GM21447 (cell line): ENCODE measurements around the gene ADAMTS2.
"Not testable (repeated sequence)": the region's sequence is repeated elsewhere in the genome, so short reads cannot be mapped to it uniquely, and the experiment has no call there.

Source experiments
- ATAC-seq: cut with Tn5 transposase; IDR thresholded peaks from one replicate; pipeline ENCODE4 v1.9.1; 2021; ENCODE audit not compliant: unreplicated experiment

Gene ADAMTS2

DNA sequence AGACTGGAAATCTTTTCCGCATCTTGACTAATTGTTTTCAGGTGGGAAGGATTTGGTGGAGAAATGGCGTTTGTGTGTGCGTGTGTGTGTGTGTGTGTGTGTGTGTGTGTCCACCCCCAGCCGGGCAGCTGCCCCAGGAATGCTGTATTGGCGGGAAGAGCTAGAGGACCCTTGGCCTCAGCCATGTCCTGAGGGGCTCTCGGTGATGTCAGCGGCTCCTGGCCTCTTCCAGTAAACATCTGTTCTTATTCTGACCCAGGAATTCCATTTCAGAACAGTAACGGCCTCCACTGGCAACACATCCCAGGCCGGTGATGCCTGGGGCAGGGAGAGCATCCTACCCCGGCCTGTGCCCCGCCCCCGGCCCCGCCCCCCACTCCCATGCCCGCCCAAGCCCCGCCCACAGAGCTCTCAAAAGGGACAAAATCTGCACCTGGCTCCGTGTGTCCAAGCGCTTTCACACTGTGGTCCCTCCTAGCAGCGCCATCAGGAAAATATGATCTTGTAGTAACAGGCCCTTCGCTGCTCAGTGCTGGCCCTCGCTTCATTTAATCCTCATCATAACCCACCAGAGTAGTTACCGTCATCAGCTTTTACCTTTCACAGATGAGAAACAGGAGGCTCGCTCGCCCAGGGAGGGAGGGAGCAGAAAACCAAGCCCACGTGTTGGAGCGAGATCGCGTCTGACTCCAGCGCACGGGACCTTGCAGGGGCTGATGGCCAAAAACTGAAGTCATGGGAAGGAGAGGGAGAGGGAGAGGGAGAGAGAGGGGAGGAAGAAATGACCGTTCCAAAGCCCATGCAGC is 18.9 kb downstream of the ADAMTS2 start:
- ATAC-seq = no peak

- ATAC-seq = no peak
Measured at GRCh38 chr5:179325296-179326031, 19.8 kb downstream of the ADAMTS2 start.

DNA sequence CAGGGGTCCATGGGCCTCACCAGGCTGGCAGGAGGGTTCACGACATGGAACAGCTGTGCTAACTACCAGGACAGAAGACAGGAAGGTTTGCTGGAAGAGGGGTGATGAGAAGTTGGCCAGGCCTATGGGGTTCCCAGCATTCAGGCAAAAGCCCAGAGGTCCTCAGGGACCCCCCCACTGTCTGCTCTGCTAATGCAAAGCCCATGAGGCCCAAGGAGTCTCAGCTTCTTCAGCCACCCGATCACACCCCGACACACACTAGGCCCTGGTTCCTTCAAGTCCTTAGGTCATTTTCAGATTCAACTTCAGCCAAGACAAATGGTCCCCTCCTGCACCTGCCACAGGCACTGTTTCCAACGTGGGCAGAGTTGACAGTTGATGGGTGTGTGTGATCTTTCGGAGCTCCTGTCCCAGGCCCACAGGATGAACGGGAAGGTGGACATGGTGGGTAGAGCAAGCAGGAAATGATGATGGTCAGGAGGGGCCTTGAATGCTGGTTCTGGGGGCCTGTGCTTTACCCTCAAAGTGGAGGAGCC is 20.4 kb downstream of the ADAMTS2 start:
- no peak for ATAC-seq

- ATAC-seq = not testable (repeated sequence)
Measured at GRCh38 chr5:179324316-179324715, 20.9 kb downstream of the ADAMTS2 start.

GRCh38 chr5:179323026-179323870 is 22.0 kb downstream of the ADAMTS2 start:
- ATAC-seq = no peak

GRCh38 chr5:179322071-179323025 is 22.9 kb downstream of the ADAMTS2 start:
- no peak for ATAC-seq

DNA sequence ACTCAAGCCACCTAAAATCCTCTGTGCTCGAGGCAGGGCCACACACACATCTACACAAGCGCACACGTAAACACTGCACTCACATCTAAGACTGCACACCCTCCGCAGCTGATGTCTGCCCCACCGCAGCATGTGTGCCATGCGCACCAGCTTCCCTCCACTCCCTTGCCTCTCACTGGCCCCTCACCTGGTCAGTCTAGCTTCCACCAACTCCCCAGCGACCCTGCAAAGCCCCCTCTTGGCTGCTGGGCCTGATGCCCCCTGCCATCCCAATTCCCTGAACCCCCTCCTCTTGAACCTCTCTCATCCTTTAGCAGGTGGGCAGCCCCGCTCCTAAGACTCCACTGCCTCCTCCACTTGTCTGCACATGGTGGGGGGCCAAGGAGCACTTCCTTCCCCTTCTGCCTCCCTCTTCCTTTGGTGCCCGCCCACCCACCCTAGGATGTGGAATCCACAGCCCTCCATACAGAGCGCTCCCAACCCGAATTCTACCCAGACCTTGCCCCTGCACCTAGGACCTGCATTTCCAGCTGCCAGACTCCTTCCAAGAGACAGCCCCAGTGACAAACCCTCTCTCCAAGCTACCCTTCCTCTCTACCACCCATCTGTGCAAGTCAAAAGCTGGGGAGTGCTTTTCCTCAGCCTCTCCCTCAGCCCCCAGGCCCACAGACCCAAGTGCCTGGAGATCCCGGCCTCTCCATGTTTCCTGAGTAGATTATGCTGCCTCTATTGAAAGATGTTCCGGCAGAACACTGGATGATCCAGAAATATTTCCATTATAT is 23.9 kb downstream of the ADAMTS2 start:
- no peak for ATAC-seq

DNA sequence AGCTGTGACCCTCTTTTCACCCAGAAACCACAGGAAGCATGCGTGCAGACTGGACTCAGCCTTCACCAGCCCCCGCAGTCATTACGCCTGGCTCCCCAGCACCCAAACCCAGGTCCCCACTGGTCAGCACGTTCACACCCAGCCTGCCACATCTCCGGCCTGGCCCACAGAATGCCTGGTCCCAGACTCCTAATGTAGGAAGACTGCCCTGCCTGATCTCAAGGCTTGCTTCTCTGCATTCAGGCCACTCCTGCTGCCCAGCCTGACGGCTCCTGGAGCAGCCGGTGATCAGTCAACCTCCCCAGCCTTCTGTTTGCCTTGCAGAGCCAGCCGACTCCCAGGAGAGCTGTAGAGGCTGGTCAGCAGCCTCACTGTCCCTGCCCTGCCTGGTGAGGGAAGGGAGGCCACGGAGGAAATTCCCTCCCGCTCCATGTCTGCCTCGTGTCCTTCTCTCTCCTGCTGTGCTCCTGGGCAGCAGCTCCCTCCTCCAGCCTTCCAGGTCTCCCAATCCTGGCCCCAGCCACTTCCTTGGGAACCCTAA is 25.4 kb downstream of the ADAMTS2 start:
- ATAC-seq = no peak

DNA sequence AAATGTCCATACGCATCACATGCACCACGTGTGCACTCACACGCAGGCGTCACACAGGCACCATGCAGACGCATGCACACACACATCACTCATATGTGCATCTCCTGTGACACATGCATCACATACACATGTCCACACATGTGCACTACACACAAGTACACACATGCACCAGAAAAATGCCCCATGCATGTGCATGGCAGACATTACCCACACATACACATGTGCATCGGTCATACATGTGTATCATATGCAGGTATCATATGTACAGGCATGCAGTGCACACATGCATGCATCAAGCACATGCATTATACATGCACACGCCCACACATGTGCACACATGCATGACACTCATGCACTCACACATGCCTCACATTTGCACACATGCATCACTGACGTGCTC is 26.1 kb downstream of the ADAMTS2 start:
- no peak for ATAC-seq

GRCh38 chr5:179318221-179318955 is 26.9 kb downstream of the ADAMTS2 start:
- ATAC-seq = no peak

- ATAC-seq = no peak
Measured at GRCh38 chr5:179317411-179318220, 27.6 kb downstream of the ADAMTS2 start.

GRCh38 chr5:179316982-179317381 is 28.3 kb downstream of the ADAMTS2 start:
- ATAC-seq = no peak

- no peak for ATAC-seq
Measured at GRCh38 chr5:179316111-179316551, 29.1 kb downstream of the ADAMTS2 start.

DNA sequence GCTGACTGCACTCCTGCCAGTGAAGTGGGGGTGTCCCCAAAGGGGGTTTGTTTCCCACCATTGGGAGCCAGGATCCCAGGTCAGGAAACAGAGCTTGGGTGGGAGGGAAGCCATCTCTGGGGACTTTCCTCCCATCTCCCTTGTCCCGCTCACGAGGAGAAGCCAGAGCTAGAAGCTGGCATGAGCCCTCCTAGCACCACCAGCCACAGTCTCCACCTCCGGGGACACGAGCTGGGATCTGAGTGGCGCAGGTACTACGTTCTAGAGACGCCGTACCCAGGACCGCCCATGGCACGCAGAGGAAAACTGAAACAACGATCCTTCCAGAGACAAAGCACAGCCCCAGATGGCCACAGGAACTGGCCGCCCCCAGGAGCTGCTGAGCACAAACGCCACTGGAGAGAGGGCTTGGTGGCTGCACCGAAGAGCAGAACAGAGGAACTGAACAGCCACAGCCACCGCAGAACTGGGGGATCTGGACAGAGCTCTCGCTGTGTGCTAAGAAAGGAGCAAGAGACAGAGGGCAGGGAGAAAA is 29.8 kb downstream of the ADAMTS2 start:
- no peak for ATAC-seq

DNA sequence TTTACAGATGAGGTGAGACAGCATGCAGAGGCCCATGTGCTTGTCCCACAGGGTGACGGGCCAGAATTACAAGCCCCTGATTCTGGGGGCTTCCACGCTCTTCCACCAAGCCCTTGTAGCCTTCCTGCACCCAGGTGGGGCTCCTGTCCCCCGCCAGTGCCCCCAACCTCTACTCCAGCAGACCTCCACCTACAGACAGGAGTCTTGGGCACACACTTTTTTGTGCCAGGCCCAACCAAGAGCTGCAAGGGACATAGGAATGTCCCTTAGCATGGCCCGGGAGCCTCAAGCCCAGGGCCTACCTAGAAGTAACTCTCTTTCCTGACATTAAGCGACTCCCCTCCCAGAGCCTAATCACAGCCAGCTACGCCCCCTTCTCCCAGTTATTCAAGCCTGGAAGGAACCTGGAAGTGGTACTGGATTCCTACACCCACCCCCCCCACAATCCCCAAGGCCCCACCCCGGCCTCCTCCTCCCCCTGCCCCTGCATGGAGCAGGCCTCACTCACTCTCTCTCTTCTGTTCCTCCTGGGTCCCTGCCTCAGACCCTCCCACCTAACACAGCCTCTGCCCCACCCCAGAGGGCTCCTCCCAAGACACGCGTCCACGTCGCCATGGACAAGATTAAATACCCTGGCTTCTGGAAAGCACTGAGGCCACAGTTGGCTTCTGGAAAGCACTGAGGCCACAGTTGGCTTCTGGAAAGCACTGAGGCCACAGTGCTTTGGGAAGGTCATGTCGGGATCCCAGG is 30.5 kb downstream of the ADAMTS2 start:
- no peak for ATAC-seq

GRCh38 chr5:179313849-179314521 is 31.3 kb downstream of the ADAMTS2 start:
- no peak for ATAC-seq
